ENCODE measurements around the gene CUL7.
"Not testable (repeated sequence)": the region's sequence is repeated elsewhere in the genome, so short reads cannot be mapped to it uniquely, and the experiment has no call there.

CUL7 gene

DNA sequence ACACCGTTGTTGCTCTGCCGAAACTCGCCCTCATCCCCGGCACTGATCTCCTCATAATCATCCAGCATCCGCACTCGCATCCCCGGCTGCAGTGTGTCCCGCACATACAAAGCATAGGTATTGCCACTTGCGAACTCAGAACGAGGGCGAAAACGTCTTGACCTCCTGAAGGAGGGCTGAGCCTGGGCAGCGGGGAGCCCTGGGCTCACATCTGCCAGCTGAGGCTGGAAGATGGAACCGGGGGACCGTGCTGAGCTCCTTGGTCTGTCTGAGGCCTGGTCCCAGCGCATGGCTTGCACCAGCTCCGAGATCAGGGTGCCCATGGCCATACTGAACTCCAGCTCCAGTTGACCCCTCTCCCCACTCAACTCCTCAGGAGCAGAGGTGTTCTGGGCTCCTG, 2.7 kb downstream of the CUL7 start:
- in situ Hi-C loops (cut with MboI; ENCODE audit: low sequenced_read_pairs), result no loop called here

DNA sequence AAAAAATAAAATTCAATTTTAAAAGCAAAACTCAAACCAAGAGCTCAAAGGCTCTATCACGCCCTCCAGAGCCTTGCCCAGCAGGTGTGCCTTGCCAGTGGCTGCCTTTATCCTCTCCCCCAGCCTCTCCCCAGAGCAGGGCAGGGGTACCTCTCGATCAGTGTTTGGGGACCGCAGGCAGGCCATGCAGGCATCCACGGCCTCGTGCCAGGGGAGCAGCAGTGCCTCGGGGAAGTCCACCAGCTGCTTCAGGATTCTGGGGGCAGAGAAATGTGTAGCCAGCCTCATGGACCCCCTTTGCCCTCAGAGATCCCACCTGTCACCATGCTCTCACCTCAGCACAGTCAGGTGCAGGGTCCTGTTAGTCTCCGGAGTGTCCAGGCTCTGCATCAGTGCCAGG, 5.7 kb downstream of the CUL7 start:
- in situ Hi-C loops (cut with MboI; ENCODE audit: low sequenced_read_pairs), result no loop called here

DNA sequence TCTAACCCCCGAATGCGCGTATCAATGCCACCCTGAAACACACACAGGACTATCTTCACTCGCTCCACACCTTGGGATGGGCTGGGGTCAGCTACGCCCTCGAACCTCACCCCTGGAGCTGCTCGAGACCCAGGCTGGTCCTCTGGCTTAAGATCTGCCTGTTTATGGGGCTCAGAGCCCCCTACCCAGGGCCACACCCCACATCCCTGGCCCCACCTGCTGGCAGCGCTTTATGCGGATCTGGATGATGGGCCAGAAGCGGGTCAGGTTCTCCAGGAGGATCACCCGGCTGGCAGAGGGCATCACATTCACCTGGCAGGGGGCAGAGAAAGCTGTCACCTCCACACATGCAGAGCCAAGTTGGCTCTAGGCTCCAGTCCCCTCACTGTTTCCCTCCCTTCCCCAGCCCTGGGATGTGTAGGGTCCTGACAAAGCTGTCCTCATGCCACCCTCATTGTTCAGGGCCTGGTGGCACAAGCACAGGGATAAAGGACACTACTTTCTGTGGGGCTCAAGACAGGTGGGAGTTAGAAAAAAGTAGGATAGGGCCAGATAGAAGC, 8.2 kb downstream of the CUL7 start:
- in situ Hi-C loops (cut with MboI; ENCODE audit: low sequenced_read_pairs), result no loop called here

- in situ Hi-C loops (cut with MboI; ENCODE audit: low sequenced_read_pairs), result no loop called here
These were observed 10.3 kb downstream of the CUL7 start for GRCh38 chr6:43043310-43043709.

DNA sequence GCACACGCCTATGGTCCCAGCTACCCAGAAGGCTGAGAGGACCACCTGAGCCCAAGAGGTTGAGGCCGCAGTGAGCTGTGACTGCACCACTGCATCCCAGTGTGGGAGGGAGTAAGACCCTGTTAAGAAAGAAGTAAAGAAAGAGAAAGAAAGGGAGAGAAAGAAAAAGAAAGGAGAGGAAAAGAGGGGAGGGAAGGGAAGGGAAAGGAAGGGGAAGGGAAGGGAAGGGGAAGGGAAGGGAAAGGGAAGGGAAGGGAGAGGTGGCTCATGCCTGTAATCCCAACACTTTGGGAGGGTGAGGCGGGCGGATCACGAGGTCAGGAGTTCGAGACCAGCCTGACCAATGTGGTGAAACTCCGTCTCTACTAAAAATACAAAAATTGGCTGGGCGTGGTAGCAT, 12.2 kb downstream of the CUL7 start:
- in situ Hi-C loops (cut with MboI; ENCODE audit: low sequenced_read_pairs), result not testable (repeated sequence)

DNA sequence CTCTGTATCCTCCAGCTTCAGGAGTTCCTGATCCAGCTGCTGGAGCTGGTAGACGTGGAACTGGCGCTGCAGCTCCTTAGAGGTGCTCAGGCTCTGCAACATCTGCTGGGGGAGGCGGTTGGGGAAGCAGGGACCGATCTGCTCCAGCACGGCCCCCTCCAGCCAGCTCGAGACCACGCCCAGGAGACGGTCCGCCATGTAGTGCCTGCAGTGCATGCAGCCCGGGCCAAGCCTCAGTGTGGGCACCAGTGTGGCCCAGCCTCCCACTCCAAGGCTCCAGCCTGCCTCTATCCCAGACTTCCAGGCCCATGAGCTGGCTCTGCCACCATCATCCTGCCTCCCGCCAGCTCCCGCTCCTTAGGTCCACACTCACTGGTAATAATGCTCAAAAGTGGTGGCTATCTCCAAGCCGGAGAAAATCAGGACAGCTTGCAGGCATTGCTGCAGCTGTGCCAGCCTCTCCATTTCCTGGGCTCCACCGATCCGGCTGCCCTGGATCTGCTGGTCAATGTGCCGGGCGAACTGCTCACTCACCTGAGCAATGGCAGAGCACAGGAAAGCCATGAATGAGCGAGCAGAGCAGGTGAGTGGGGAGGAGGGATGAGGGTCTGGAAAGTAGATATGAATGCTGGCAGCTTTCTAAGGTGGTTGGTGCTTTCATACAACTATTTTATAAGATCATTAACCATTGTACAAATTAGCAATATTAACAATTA, 13.0 kb downstream of the CUL7 start:
- in situ Hi-C loops (cut with MboI; ENCODE audit: low sequenced_read_pairs), result no loop called here

DNA sequence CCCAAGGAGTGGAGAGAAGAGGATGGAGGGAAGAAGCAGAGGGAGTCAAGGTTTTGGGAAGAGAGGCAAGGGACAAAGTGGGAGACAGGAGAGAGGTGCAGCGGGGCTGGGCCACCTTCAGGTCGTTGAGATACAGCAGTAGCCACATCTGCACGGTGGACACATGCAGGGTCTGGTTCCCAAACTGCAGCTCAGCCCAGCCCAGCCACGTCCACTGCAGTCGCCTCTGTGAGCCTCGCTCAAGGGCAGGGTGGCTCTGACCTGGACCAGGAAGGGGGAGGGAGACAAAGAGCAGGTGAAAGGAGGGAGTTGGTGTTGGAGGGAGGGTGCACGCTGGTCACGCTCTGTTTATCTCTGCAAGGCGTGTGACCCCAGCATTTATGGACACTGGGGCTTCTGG, 14.9 kb downstream of the CUL7 start:
- in situ Hi-C loops (cut with MboI; ENCODE audit: low sequenced_read_pairs), result no loop called here

DNA sequence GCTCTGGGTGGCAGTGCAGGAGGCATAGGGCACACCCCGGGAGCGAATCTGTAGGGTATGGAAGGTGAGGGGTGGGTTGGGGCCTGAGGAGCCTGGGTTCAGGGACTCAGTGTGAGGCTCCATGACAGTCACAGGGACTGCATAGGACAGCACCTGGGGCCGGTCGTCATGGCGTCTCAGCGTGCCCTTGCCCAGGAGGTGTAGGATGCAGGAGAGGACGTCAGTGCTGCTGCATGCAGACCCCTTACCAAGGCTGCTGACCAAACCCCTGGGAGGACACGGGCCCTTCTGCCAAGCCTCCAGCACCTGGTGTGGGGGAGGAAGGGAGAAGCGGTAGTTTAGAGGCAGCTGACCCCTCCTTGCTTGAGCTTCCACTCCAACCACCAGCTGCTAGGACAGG, 15.9 kb downstream of the CUL7 start:
- in situ Hi-C loops (cut with MboI; ENCODE audit: low sequenced_read_pairs), result no loop called here

GRCh38 chr6:43037197-43037596, 16.5 kb downstream of the CUL7 start:
- in situ Hi-C loops (cut with MboI; ENCODE audit: low sequenced_read_pairs), result no loop called here

DNA sequence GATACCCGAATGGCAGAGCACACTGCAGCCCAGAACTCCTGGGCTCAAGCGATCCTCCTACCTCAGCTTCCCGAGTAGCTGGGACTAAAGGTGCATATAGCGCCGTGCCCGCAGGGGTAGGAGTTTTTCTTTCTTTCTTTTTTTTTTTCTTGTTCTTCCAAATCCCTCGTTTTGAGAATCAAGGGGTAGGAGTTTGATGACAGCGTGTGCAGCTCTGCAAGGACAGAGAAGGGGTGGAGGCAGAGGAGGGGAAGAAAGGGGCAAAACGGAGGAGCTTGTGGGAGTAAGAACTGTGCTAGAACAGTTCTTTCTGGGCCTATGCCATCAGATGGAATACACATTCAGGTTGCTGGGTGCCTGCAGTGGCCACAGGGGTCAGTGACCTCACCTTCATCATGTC, 16.9 kb downstream of the CUL7 start:
- in situ Hi-C loops (cut with MboI; ENCODE audit: low sequenced_read_pairs), result no loop called here

GRCh38 chr6:43035495-43036194, 18.0 kb downstream of the CUL7 start:
- in situ Hi-C loops (cut with MboI; ENCODE audit: low sequenced_read_pairs), result no loop called here

- in situ Hi-C loops (cut with MboI; ENCODE audit: low sequenced_read_pairs), result no loop called here
These were observed 19.5 kb downstream of the CUL7 start for GRCh38 chr6:43034190-43034525.

GRCh38 chr6:43033496-43034189, 20.0 kb downstream of the CUL7 start:
- in situ Hi-C loops (cut with MboI; ENCODE audit: low sequenced_read_pairs), result no loop called here

DNA sequence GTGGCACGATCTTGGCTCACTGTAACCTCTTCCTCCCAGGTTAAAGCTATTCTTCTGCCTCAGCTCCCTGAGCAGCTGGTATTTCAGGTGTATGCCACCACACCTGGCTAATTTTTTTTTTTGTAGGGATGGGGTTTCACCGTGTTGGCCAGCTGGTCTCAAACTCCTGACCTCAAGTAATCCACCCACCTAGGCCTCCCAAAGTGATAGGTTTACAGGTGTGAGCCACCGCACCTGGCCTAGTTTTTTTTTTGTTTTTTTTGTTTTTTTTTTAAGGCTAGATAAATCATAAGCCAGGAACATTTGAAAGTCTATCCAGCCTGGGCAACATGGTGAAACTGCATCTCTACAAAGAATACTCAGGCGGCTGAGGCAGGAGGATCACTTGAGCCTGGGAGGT, 21.3 kb downstream of the CUL7 start:
- in situ Hi-C loops (cut with MboI; ENCODE audit: low sequenced_read_pairs), result no loop called here

- in situ Hi-C loops (cut with MboI; ENCODE audit: low sequenced_read_pairs), result no loop called here
These were observed 24.5 kb downstream of the CUL7 start for GRCh38 chr6:43029120-43029519.

- in situ Hi-C loops (cut with MboI; ENCODE audit: low sequenced_read_pairs), result no loop called here
These were observed 27.3 kb downstream of the CUL7 start for GRCh38 chr6:43026365-43026764.

DNA sequence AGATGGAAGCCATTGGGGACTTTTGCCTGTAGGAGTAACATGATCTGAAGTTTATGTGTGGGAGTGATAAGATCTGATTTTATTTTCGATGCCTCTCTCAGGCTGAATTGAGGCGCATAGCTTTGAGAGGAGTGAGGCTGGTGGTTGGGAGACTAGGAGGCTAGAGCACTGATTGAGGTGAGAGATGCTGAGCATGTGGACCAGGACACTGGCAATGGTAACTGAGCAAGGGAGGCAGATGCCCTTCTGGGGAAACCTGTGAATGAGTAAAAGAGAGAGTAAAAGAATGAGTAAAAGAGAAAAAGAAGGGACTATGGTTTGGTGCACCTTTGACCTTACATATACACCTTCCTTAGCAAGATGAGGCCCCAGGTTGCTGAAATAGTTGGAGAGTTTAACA, 29.2 kb downstream of the CUL7 start:
- in situ Hi-C loops (cut with MboI; ENCODE audit: low sequenced_read_pairs), result no loop called here

DNA sequence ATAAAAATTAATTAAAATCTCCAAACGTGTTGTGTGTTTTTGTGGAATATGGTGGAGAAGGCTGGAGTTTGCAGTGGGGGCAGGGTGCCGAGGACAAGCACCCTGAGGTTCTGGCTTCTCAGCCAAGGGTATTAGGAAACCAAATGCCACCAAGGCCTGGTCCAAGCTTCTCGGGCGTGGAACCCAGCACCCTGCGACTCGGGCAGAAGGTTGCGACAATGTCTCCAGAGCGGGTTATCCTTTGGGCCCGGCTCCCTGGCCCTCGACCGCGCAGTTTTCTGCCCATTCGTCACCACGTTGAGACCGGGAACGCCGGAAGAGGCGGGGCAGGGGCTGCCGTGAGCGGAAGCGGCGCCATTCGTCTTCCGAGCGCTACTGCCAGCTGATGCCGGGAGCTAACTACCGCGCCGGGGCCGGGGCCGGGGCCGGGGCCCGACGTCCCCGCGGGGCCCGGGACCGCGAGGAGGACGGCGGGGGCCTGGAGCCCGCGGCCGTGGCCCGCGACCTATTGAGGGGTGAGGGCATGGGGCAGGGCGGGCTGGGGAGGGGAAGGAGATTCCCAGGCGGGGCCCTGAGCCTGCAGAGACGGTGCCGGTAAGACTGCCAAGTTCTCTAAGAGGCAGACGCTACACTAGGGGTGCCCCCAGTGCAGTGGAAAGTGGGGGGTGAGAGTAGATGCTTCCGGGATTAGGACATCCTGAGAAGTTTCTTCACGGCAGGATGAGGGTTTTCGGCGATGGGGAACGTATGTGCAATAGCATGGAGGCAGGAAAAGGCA, 32.2 kb downstream of the CUL7 start, which contains the start of gene RRP36:
TSS of gene RRP36 (plus strand) at position 354 of the 778 bp plus-strand sequence. CDS start at position 386, 32 bp downstream.
- in situ Hi-C loops (cut with MboI; ENCODE audit: low sequenced_read_pairs), result no loop called here

- in situ Hi-C loops (cut with MboI; ENCODE audit: low sequenced_read_pairs), result no loop called here
These were observed 32.8 kb downstream of the CUL7 start for GRCh38 chr6:43020847-43021246.

GRCh38 chr6:43020052-43020705, 33.5 kb downstream of the CUL7 start:
- in situ Hi-C loops (cut with MboI; ENCODE audit: low sequenced_read_pairs), result no loop called here

Data from hTERT RPE-1 (cell line).